ENCODE results near the gene ARAP3.

The ARAP3 gene

DNA sequence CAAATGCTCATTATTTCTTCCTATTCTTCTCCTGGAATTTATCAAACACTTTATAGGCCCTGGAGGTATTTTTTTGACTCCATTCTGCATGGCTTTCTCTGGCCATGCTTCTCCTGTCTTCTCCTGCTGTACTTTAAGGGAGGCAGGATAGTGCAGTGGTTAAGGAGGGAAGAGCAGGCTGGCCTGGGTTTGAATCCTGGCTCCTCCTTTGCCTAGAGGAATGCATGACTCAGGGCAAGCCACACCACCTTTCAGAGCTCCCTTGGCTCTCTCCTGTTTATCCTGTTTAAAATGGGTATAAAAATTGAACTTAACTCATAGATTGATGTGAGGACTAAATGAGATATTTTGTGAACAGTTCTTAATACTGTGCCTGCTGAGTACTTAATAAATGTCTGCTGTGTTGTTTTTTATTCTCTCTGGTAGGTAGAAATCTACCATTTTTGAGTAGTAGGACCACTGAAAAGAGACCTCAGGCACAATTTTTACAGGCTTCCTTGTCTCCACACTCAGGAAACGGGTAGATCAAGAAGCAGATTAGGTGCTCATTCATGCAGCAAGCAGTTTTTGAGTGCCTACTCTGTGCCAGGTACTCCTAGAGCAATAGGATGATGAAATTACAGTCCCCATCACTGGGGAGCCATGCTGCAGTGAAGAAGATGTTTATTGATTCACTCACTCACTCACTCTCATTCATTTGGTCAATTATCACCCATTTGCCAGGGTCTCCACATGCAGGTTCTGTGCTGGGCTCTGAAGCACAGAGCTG is 32.7 kb upstream of the ARAP3 start:
- H3K4me3 ChIP-seq (ENCODE audit: low read depth in 1 of 2, low read length in 2 of 2), result no peak overlapping the region
- no peaks in the 10 kb centered on the region for H3K4me1 ChIP-seq (ENCODE audit: insufficient read depth, low read length)
- no peaks in the 10 kb centered on the region for H3K9me3 ChIP-seq (ENCODE audit: low read length)
- no peaks in the 10 kb centered on the region for H3K27me3 ChIP-seq (ENCODE audit: control insufficient read depth in 1 of 2, insufficient read depth in 2 of 2, low read length in 2 of 2)
- H3K27ac ChIP-seq (ENCODE audit: low read depth, low read length), result no peak overlapping the region
- no peaks in the 10 kb centered on the region for H3K36me3 ChIP-seq (ENCODE audit: insufficient read depth, low read length)
- no peak overlapping the region for H3K9ac ChIP-seq (ENCODE audit: low read length)

DNA sequence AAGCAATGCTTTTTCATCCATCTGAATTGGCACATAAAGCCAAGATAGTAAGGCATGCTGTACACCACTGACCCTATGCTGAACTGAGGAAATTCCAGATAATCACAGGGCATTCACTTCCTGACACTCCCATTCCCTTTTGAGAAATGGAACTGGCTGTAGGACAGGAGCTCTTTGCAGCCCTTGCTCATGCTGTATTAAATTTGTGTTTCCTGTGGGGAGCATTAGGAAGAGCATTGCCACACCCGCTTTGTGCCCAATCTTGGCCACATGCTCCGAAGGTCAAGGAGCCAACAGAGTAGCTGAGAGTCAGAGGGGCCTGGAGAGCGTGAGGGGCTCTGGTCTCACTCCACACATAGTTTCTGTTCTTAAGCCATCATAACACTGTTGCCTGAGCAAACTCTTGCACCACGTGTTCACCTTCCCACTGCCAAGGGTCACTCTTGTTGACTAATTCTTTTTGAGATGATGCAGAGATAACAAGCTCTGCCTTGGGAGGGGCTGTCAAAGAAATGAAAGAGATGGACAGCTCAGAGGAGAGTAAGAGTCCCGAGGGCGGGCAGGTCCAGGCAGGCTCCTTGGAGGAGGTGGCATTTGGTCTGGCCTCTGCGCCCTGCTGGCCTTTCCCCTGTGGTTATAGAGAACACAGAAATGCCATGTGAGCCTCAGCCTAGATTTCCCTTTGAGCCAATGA is 31.7 kb upstream of the ARAP3 start:
- Histone ChIP-seq H3K27ac (ENCODE audit: low read depth, low read length) (no peak overlapping the region), H3K4me3 (ENCODE audit: low read depth in 1 of 2, low read length in 2 of 2) (no peak overlapping the region), H3K9ac (ENCODE audit: low read length) (no peak overlapping the region), H3K4me1 (ENCODE audit: insufficient read depth, low read length) (no peaks in the 10 kb centered on the region), H3K9me3 (ENCODE audit: low read length) (no peaks in the 10 kb centered on the region), H3K27me3 (ENCODE audit: control insufficient read depth in 1 of 2, insufficient read depth in 2 of 2, low read length in 2 of 2) (no peaks in the 10 kb centered on the region), H3K36me3 (ENCODE audit: insufficient read depth, low read length) (no peaks in the 10 kb centered on the region)

GRCh38 chr5:141711687-141712086 is 29.7 kb upstream of the ARAP3 start:
- no peak overlapping the region for H3K4me3 ChIP-seq (ENCODE audit: low read depth in 1 of 2, low read length in 2 of 2)
- no peaks in the 10 kb centered on the region for H3K27me3 ChIP-seq (ENCODE audit: control insufficient read depth in 1 of 2, insufficient read depth in 2 of 2, low read length in 2 of 2)
- no peaks in the 10 kb centered on the region for H3K9me3 ChIP-seq (ENCODE audit: low read length)
- no peaks in the 10 kb centered on the region for H3K4me1 ChIP-seq (ENCODE audit: insufficient read depth, low read length)
- no peak overlapping the region for H3K9ac ChIP-seq (ENCODE audit: low read length)
- no peaks in the 10 kb centered on the region for H3K36me3 ChIP-seq (ENCODE audit: insufficient read depth, low read length)
- no peak overlapping the region for H3K27ac ChIP-seq (ENCODE audit: low read depth, low read length)

GRCh38 chr5:141709699-141710267 is 27.8 kb upstream of the ARAP3 start:
- Histone ChIP-seq H3K27ac (ENCODE audit: low read depth, low read length) (no peak overlapping the region), H3K9me3 (ENCODE audit: low read length) (no peaks in the 10 kb centered on the region), H3K4me1 (ENCODE audit: insufficient read depth, low read length) (no peaks in the 10 kb centered on the region), H3K27me3 (ENCODE audit: control insufficient read depth in 1 of 2, insufficient read depth in 2 of 2, low read length in 2 of 2) (no peaks in the 10 kb centered on the region), H3K9ac (ENCODE audit: low read length) (no peak overlapping the region), H3K36me3 (ENCODE audit: insufficient read depth, low read length) (no peaks in the 10 kb centered on the region), H3K4me3 (ENCODE audit: low read depth in 1 of 2, low read length in 2 of 2) (no peak overlapping the region)

GRCh38 chr5:141708016-141708415 is 26.0 kb upstream of the ARAP3 start:
- Histone ChIP-seq H3K9me3 (ENCODE audit: low read length) (no peaks in the 10 kb centered on the region), H3K4me1 (ENCODE audit: insufficient read depth, low read length) (no peaks in the 10 kb centered on the region), H3K27me3 (ENCODE audit: control insufficient read depth in 1 of 2, insufficient read depth in 2 of 2, low read length in 2 of 2) (peaks cover 6 to 10% of the 10 kb centered on the region in 2 donors), H3K36me3 (ENCODE audit: insufficient read depth, low read length) (no peaks in the 10 kb centered on the region), H3K4me3 (ENCODE audit: low read depth in 1 of 2, low read length in 2 of 2) (no peak overlapping the region), H3K27ac (ENCODE audit: low read depth, low read length) (no peak overlapping the region), H3K9ac (ENCODE audit: low read length) (no peak overlapping the region)

DNA sequence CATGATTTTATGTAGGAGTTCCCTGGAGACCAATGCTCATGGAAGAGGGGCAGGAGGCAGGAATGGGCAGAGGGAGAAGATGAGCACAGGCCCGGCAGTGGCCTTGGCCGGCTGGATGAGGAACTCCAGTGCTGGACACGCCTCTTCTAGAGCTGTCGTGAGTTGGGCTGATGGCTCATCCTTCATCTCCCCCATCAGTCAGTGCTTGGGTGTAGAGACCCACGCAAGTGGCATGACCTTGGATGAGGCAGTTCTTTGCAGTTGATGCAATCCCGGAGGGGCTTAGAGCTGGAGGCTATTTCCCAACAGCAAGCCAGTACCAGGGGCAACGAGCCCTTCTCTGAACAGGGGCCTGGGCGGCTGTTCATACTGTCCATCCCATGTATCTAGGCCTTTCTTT is 25.5 kb upstream of the ARAP3 start:
- H3K27ac ChIP-seq (ENCODE audit: low read depth, low read length), result no peak overlapping the region
- peaks cover 4% of the 10 kb centered on the region for H3K4me1 ChIP-seq (ENCODE audit: insufficient read depth, low read length)
- no peak overlapping the region for H3K4me3 ChIP-seq (ENCODE audit: low read depth in 1 of 2, low read length in 2 of 2)
- H3K9ac ChIP-seq (ENCODE audit: low read length), result no peak overlapping the region
- H3K9me3 ChIP-seq (ENCODE audit: low read length), result no peaks in the 10 kb centered on the region
- no peaks in the 10 kb centered on the region for H3K36me3 ChIP-seq (ENCODE audit: insufficient read depth, low read length)
- H3K27me3 ChIP-seq (ENCODE audit: control insufficient read depth in 1 of 2, insufficient read depth in 2 of 2, low read length in 2 of 2), result peaks cover 11 to 14% of the 10 kb centered on the region in 2 donors

DNA sequence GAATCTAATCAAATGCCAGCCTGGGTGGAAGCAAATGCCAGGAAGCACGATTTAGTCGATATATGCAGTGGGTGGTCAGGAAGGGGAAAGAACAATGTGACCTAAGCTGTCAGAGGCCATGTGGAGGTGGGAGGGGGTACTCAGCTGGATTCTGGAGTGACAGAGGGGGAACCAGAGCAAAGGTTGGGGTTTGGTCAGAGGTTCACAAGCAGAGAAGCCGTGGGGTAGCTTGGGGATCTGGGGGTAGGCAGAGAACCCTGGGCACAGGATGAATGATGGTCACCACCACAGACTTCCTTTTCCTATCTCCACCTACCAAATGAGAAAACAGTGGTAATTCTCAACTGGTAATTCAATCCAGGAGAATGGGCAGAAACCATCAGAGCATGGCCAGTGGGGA is 24.1 kb upstream of the ARAP3 start:
- Histone ChIP-seq H3K4me3 (ENCODE audit: low read depth in 1 of 2, low read length in 2 of 2) (no peak overlapping the region), H3K27me3 (ENCODE audit: control insufficient read depth in 1 of 2, insufficient read depth in 2 of 2, low read length in 2 of 2) (peaks cover 20 to 28% of the 10 kb centered on the region in 2 donors), H3K9me3 (ENCODE audit: low read length) (no peaks in the 10 kb centered on the region), H3K9ac (ENCODE audit: low read length) (no peak overlapping the region), H3K36me3 (ENCODE audit: insufficient read depth, low read length) (no peaks in the 10 kb centered on the region), H3K4me1 (ENCODE audit: insufficient read depth, low read length) (peaks cover 14% of the 10 kb centered on the region), H3K27ac (ENCODE audit: low read depth, low read length) (no peak overlapping the region)

DNA sequence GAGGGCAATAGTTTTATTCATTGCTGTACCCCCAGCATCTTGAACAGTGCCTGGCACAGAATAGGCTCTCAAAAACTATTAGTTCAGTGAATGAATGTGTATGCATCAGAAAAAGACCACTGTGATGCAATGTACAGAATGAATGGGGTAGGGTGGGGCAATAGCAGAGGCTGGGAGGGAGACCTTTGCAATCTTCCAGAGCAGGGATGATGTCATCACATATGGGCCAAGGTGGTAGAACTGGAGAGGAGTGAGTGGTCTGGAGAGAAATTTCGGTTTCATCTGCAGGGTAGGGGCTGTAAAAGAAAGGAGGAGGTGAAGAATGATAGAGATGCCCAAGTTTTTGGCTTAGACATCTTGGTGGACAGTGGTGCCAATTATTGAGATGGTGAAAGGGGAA is 23.4 kb upstream of the ARAP3 start:
- peaks cover 23 to 34% of the 10 kb centered on the region in 2 donors for H3K27me3 ChIP-seq (ENCODE audit: control insufficient read depth in 1 of 2, insufficient read depth in 2 of 2, low read length in 2 of 2)

DNA sequence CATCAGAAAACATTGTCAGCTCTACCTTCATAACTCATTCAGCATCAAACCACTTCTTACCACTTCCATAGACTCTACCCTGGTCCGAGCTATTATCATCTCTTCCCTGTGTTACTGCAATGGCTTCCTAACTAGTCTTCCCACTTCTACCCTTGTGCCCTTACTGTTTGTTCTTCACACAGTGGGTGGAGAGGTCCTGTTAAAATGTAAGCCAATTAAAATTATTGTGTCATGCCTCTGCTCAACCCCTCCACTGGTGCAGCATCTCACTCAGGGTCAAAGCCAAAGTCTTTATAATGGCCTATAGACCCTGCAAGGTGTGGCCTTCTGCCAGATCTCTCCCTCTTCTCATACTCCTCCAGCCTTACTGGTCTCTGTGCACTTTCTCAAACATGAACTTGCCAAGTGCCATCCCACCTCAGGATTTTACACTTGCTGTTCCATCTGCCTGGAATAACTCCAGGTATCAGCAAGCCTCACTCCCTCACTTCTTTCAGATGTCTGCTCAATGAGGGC is 22.8 kb upstream of the ARAP3 start:
- H3K27me3 ChIP-seq (ENCODE audit: control insufficient read depth in 1 of 2, insufficient read depth in 2 of 2, low read length in 2 of 2), result peaks cover 30 to 38% of the 10 kb centered on the region in 2 donors
- H3K27ac ChIP-seq (ENCODE audit: low read depth, low read length), result no peak overlapping the region
- no peak overlapping the region for H3K4me3 ChIP-seq (ENCODE audit: low read depth in 1 of 2, low read length in 2 of 2)
- peaks cover 14% of the 10 kb centered on the region for H3K4me1 ChIP-seq (ENCODE audit: insufficient read depth, low read length)
- H3K36me3 ChIP-seq (ENCODE audit: insufficient read depth, low read length), result no peaks in the 10 kb centered on the region
- no peaks in the 10 kb centered on the region for H3K9me3 ChIP-seq (ENCODE audit: low read length)
- no peak overlapping the region for H3K9ac ChIP-seq (ENCODE audit: low read length)

More for the DNA sequence above, 23.4 kb upstream of the ARAP3 start:
- H3K27ac ChIP-seq (ENCODE audit: low read depth, low read length), result no peak overlapping the region
- no peaks in the 10 kb centered on the region for H3K36me3 ChIP-seq (ENCODE audit: insufficient read depth, low read length)
- H3K9ac ChIP-seq (ENCODE audit: low read length), result no peak overlapping the region
- no peak overlapping the region for H3K4me3 ChIP-seq (ENCODE audit: low read depth in 1 of 2, low read length in 2 of 2)
- H3K4me1 ChIP-seq (ENCODE audit: insufficient read depth, low read length), result peaks cover 14% of the 10 kb centered on the region
- no peaks in the 10 kb centered on the region for H3K9me3 ChIP-seq (ENCODE audit: low read length)

DNA sequence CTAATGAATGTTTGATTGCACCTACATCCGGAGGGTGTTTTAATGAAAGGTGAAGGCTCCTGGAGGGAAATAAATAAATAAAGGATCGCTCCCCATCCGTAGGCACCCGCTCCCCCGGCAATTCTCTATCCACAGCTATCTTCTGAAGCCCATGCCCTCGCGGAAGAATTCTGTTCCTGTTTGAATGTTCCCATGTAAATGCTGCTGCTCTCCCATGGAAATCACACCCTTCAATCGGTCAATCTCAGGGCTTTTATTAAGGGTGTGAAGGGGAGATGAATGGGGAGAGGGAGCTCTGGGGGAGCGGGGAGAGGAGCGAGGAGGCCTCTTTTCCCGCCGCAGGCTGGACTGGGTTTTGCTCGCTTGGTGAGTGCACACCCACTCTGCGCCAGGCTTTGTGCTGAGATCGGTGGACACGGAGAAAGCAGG is 21.1 kb upstream of the ARAP3 start:
- peak overlapping the region in 1 of 2 donors; percentile 67 for H3K4me3 ChIP-seq (ENCODE audit: low read depth in 1 of 2, low read length in 2 of 2)
- no peak overlapping the region for H3K9ac ChIP-seq (ENCODE audit: low read length)
- peaks cover 44 to 50% of the 10 kb centered on the region in 2 donors for H3K27me3 ChIP-seq (ENCODE audit: control insufficient read depth in 1 of 2, insufficient read depth in 2 of 2, low read length in 2 of 2)
- H3K36me3 ChIP-seq (ENCODE audit: insufficient read depth, low read length), result no peaks in the 10 kb centered on the region
- H3K9me3 ChIP-seq (ENCODE audit: low read length), result no peaks in the 10 kb centered on the region
- H3K4me1 ChIP-seq (ENCODE audit: insufficient read depth, low read length), result peaks cover 14% of the 10 kb centered on the region
- H3K27ac ChIP-seq (ENCODE audit: low read depth, low read length), result no peak overlapping the region

DNA sequence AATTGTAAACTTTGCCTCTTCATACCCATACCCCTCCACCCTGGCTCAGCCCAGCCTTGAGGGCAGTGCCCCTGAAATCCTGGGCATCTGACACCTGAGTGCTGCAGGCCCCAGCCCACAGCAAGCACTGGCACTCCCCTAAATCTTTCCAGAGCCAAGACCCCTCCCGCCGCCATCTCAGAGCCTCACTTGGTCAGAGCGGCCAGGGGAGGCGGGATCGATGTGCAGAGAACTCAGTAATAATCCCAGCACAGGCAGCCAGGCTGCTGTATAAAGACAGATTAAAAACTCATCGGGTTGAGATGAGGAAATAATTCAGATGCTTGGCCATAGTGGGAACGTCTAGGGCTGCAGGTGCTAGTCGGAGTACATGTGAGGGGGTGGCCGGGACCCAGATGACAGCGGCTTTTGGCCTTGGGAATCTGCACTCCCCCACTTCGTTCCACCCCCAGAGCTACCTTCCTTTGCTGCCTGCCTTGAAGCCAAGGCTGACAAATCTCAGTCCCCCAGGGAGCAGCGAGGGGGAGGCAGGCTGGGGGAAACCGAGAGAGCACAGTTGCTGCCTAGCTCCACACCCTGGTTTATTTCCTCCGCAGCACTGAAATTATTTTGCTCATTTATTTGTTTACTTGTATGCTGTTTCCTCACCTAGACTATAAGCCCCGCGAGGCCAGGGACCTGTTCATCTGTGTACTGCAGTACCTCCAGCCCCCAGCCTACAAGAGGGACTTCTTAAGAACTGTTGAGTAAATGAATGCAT is 19.5 kb upstream of the ARAP3 start:
- Histone ChIP-seq H3K9ac (ENCODE audit: low read length) (no peak overlapping the region), H3K4me3 (ENCODE audit: low read depth in 1 of 2, low read length in 2 of 2) (peak overlapping the region in 1 of 2 donors; percentile 67), H3K4me1 (ENCODE audit: insufficient read depth, low read length) (peaks cover 14% of the 10 kb centered on the region), H3K27ac (ENCODE audit: low read depth, low read length) (no peak overlapping the region), H3K36me3 (ENCODE audit: insufficient read depth, low read length) (no peaks in the 10 kb centered on the region), H3K9me3 (ENCODE audit: low read length) (no peaks in the 10 kb centered on the region), H3K27me3 (ENCODE audit: control insufficient read depth in 1 of 2, insufficient read depth in 2 of 2, low read length in 2 of 2) (peaks cover 44 to 58% of the 10 kb centered on the region in 2 donors)

Measured in muscle layer of colon (tissue), 2 donors.